NB4 (cell line): Measurements from ENCODE around the gene SESTD1.

Source experiments
- MYC ChIP-seq: IDR thresholded peaks from 2 replicates; pipeline ENCODE4 v1.6.1; 2011; ENCODE audit warnings: low read depth, low read length
- POLR2A ChIP-seq: IDR thresholded peaks from 2 replicates; pipeline ENCODE4 v1.6.1; 2011; ENCODE audit warnings: mild to moderate bottlenecking; ENCODE audit not compliant: insufficient read length; ENCODE audit errors: extremely low read depth
- TF ChIP-seq, protein P1 (sequence below): IDR thresholded peaks from one replicate; pipeline ENCODE4 v1.5.1; 2012; ENCODE audit warnings: low read depth, low read length
- TF ChIP-seq, protein P2 (sequence below): IDR thresholded peaks from 2 replicates; pipeline ENCODE4 v1.6.1; 2011; ENCODE audit warnings: low read depth, low read length

DNA sequence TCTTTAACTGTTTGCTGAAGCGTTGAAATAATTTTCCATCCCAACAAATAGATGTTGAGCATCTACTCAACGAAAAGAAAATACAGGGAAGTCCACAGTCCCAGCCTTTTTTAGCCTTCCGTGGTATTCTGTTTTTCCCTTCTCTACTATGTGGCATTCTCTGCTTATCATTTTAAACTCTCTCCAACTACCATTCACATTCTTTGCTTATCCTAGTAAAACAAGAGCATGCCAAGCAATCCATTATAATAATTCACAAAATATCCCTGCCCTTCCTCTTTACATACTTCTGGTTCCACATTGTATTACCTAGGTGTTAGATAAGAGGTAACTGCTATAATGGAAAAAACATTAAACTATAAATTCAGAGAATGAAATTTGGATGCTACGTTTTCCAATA is 1.6 kb upstream of the SESTD1 start:
- TF ChIP-seq, protein P1, sequence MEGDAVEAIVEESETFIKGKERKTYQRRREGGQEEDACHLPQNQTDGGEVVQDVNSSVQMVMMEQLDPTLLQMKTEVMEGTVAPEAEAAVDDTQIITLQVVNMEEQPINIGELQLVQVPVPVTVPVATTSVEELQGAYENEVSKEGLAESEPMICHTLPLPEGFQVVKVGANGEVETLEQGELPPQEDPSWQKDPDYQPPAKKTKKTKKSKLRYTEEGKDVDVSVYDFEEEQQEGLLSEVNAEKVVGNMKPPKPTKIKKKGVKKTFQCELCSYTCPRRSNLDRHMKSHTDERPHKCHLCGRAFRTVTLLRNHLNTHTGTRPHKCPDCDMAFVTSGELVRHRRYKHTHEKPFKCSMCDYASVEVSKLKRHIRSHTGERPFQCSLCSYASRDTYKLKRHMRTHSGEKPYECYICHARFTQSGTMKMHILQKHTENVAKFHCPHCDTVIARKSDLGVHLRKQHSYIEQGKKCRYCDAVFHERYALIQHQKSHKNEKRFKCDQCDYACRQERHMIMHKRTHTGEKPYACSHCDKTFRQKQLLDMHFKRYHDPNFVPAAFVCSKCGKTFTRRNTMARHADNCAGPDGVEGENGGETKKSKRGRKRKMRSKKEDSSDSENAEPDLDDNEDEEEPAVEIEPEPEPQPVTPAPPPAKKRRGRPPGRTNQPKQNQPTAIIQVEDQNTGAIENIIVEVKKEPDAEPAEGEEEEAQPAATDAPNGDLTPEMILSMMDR = no peak
- TF ChIP-seq MYC (no peak), POLR2A (no peak)
- TF ChIP-seq, protein P2, sequence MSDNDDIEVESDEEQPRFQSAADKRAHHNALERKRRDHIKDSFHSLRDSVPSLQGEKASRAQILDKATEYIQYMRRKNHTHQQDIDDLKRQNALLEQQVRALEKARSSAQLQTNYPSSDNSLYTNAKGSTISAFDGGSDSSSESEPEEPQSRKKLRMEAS = no peak
